Umbilical cord (tissue), 2 donors: ENCODE measurements around the gene KRTAP3-3. TPM values are rescaled to one million over a fixed set of nuclear protein-coding genes. Genes with fewer than 3 reads are reported as not detected.

Experiments used
- DNase-seq: peaks from one replicate; pipeline ENCODE4 v3.0.0-alpha.2; 2015; ENCODE audit warnings: low spot score
- total RNA-seq: library from RNA; depleted of rRNA; stranded (reverse); fragments of >200 nt; gene quantifications from one replicate; pipeline ENCODE4 v1.2.3, GENCODE V29; 2014; ENCODE audit warnings: low replicate concordance; ENCODE audit not compliant: insufficient read depth

KRTAP3-3 gene
- total RNA-seq, 1 donor from 2014 or later: not detected

DNA sequence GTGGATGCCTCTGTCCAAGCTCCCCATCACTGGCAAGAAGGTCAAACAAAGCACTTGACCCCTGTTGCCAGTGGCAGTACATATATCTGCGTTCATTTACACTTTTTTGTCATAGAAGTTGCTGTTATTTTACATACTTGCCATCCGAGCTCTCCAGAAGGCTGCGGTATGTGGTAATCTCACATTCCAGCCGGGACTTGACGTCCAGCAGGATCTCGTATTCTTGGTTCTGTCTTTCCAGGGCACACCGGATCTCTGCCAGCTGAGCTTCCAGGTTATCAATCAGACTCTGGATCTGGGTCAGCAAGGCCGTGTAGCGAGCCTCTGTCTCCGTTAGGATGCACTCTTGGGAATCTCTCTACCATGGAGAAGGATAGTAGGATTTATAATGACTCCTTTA lies 33.8 kb downstream of the KRTAP3-3 start:
- DNase-seq: peak; percentile 53

DNA sequence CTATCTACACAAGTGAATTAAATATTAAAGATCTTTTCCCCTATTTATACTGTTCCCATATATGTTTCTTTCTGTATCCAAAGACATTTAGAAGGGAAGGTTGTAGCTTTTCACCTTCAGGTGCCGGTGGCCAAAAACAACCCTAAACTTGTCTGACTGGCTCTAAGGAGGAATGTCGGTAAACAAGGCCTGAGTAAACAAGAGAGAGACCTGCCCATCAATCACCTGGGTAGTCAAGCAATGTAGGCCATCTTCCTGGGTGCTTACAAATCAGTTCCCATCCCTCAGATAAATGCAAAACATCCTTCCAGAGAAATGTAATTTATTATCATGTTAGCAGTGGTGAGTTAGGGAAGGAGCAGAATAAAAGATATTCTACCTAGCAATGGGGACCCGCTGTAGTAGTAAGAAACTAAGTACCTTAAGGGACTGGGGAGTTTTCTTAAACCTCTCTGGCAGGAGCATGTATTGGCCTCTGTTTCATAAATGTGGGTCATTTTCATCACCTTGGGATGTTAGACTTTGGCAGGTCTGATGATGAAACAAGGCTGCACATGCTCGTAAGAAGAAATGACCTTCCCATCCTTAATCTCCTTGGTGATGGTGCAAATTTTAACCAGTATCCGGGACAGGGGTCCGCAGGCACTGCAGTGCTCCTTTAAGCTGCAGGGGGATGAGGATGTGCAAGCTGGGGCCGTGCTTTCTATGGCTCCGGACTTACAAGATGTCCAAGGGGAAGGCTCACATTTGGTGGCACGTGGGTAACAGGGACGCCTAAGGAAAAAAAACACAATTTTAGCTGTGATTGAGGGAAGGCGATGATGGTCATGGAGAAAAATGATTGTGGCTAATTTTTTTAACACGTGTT lies 35.6 kb downstream of the KRTAP3-3 start:
- no peak for DNase-seq

DNA sequence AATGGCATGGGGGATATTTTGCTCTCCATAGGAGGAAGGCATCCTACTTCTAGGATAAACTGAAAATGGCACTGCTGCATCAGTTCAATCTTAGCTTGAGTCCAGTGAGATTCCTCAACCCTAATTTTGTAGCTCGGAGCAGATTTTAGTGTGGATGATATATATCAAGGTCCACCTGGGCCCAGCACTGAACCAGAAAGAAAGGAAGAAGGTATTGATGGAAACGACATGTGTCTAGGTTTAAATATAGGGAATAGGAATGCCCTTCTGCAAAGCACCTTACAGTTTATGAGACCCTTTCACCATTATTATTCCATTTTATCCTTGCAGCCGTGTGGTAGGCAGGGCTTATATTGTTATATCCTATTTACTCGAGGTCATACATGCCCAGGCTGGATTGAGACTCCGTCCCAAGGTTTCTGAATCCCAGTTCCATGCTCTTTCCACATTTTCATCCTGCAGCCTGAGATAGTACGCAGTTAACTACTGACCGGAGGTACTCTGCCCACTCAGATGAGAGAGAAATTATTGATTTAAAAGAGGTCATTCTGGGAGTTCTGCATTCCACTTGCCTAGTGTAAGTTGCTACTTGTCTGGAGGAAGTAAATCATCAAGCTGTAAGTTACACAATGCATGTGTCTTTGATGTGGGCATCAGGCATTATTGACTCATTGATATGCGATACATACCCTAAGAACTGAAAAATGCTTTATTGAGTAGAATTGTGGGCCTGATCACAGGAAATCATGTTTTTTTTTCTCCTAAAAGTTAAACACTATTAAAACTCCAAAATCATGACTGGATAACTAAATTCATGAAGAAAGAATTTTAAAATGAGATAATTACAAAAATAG lies 37.3 kb downstream of the KRTAP3-3 start:
- DNase-seq: peak; percentile 64

DNA sequence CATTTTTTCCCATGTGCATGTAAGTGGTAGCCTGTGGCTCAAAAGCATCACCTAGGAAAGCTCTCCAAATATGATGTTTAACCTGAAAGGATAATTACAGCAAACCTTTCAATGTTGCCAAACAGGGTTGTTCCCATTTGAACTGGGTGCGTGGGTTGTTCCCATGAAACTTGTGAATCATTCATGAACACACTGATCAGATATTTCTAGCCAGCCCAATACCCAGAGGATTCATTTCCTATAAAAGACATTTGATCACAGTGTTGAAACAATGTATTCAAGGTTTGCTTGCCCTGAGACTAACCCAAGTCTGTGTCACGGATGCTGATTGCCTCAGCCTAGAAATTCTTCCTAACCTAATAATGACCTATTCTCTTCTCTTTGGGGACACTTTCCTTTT lies 40.1 kb downstream of the KRTAP3-3 start:
- peak; percentile 20 for DNase-seq

DNA sequence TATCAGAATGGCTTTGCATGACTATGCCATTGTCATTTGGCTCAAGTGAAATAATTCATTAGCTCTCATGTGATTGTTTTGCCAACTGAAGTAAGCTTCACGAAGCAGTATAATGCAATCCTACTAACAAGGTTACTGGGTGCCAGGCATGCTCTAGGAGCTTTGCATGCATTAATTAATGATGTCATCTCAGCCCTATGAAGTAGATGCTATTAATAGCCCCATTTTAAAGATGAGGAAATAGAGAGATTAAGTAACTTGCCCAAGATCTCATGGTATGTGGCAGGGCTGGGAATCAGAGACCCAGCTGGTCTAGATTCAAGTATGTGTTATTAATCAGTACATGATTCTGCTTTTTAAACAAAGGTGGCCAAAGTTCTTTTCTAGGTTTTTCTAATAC lies 41.3 kb downstream of the KRTAP3-3 start:
- no peak for DNase-seq

DNA sequence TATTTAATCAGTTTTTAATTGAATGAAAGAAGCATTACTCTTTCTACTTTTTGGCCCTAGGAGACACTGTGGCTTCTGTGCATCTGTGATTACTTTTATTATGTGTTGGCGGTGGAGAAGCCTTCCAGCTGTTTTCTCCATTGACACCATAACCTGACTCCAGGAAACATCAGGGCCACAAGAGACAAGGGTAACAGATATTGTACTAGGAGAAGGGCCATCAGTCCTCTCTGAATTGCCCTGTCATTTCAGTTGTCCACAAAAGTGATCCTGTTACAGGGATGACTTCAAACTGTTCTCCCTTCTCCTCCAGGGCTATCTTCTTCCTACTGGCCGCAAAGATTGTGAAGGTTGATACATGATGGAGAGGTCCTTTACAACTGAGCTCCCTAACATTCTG lies 41.8 kb downstream of the KRTAP3-3 start:
- DNase-seq: no peak

DNA sequence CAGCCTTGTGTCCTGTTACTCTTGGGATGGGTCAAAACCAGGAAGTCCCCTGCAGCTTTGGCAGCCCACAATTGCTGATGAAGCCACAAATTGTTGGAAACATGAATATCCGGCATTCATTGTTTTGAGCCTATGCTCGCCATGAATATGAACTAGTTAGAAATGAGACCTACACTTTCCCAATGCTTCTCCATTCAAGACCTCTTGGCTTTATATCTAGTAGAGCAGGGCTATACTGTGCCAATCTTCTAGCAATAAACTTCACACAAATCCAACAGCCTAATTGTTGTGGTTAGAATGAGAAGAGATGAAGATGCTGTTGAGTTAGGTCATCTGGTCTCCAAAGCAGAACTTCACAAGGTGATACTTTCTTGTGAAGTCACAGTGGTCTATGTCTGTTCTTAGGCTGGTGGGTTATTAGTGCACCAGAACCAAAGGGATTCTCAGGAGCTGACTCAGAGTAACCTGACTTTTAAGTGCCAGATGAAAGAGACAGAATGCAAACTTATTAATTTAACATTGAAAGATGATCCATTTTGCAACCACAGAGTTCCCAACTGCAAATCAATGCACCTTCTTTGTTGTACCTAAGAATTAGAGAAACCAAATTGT lies 42.8 kb downstream of the KRTAP3-3 start:
- DNase-seq: no peak

DNA sequence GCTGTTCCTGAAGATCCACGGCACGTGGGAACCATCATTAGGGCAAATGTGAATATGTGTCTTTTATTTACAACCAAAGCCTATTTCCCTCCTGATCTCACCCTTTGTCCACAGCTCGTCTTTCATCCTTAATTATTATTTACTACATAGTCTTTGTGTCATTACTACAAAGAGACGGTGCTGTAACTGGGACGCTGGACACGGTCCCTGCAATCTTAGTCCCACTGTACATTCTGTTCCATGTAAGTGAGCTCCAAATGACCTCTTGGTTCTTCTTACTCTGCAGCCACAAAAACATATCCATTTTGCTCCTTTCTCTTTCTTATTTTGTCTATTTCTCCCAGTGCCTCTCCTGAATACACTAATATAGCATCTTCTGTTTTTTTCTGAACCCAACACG lies 43.8 kb downstream of the KRTAP3-3 start:
- no peak for DNase-seq

DNA sequence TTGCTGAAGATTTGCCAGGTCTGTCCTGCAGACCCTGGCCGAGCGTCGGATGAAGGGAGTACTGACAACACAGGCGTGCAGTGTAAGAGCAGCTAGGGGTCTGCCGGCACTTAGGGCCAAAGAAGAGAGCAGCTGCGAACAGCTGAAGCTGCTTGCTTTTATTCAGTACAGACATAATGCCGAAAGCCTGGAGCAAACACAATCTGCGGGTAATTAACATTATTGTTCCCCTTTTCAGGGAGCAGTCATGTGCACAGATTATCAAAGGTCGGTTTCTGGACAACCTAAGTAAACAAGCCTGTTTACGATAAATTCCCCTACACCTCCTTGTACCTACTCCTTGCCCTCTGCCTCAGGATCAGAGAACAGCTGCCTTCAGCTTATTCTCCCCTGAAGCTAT lies 44.5 kb downstream of the KRTAP3-3 start:
- peak; percentile 40 for DNase-seq

DNA sequence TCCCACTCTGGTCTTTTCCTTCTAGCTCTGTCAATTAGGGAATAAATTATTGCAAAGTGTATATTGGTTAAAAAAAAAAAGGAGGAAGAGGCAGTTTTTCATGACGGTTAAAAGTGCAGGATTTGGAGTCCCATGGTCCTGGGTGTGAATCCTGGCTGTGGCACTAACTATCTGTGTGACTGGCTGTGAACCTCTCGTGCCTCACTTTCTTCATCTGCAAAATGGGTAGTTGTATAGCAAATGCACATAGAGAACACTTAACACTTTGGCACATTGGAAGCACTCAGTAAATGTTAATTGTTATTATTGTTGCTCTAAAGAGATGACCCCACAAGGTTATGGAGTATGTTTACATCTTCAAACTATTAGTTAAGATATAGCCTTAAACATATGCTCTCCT lies 46.0 kb downstream of the KRTAP3-3 start:
- DNase-seq: no peak

DNA sequence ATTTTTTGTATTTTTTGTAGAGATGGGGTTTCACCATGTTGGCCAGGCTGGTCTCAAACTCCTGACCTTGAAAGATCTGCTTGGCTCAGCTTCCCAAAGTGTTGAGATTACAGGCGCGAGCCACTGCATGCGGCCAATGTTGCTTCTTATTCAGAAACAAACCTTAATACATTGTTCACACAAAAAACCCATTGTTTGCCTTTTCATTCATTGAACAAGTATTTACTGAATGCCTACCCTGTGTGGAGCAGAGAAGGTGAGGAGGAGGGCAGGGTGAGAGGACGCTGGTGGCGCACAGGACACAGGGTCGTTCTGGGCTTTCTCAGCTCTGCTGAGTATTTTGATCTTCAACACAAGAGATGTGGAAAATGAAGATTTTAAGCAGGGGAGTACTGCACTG lies 48.5 kb downstream of the KRTAP3-3 start:
- DNase-seq: no peak

DNA sequence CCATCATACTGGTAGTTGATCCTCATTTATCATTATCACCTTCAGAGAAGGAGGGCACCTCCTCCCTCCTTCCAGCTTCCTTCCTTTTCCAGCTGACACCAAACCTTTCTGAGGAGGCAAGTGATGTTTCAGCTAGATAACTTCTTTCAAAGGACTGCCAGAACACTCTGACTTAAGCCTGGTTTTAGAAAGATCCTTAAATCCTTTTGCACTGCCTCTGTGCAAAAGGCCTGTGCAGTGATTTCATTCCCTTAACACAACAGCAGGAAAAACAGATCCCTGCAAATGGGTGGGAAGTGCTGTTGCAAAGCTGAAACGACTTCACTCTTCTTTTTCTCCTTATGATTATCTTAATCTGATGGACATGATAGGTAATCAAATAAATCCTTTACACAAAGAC lies 49.4 kb downstream of the KRTAP3-3 start:
- peak; percentile 93 for DNase-seq

Other genes starting within 250 kb of the KRTAP3-3 start
- gene KRT25, start 238.8 kb downstream of the KRTAP3-3 start, total RNA-seq: not detected
- 8.2 TPM for gene KRT26, start 222.0 kb downstream of the KRTAP3-3 start, total RNA-seq
- not detected for gene KRT27, start 211.6 kb downstream of the KRTAP3-3 start, total RNA-seq
- gene KRT28, start 194.2 kb downstream of the KRTAP3-3 start, total RNA-seq: 3.6 TPM
- 45.7 TPM for gene KRT10, start 171.6 kb downstream of the KRTAP3-3 start, total RNA-seq
- gene KRT12, start 126.9 kb downstream of the KRTAP3-3 start, total RNA-seq: 4.6 TPM
- 3.4 TPM for gene KRT20, start 108.9 kb downstream of the KRTAP3-3 start, total RNA-seq
- gene KRT23, start 56.5 kb downstream of the KRTAP3-3 start, total RNA-seq: 24.3 TPM
- gene KRT39, start 27.2 kb downstream of the KRTAP3-3 start, total RNA-seq: 2.4 TPM
- not detected for gene KRT40, start 9.8 kb downstream of the KRTAP3-3 start, total RNA-seq
- 31.1 TPM for gene KRTAP3-2, start 5.7 kb upstream of the KRTAP3-3 start, total RNA-seq
- not detected for gene KRTAP3-1, start 15.0 kb upstream of the KRTAP3-3 start, total RNA-seq
- not detected for gene KRTAP1-5, start 33.0 kb upstream of the KRTAP3-3 start, total RNA-seq
- gene KRTAP1-4, start 36.0 kb upstream of the KRTAP3-3 start, total RNA-seq: not detected
- gene KRTAP1-3, start 40.7 kb upstream of the KRTAP3-3 start, total RNA-seq: not detected
- not detected for gene KRTAP1-1, start 47.3 kb upstream of the KRTAP3-3 start, total RNA-seq
- gene KRTAP2-1, start 53.2 kb upstream of the KRTAP3-3 start, total RNA-seq: not detected
- gene KRTAP2-2, start 61.1 kb upstream of the KRTAP3-3 start, total RNA-seq: 8.4 TPM
- gene KRTAP2-3, start 66.0 kb upstream of the KRTAP3-3 start, total RNA-seq: 20.5 TPM
- not detected for gene KRTAP2-4, start 71.7 kb upstream of the KRTAP3-3 start, total RNA-seq
- not detected for gene KRTAP4-7, start 90.0 kb upstream of the KRTAP3-3 start, total RNA-seq
- gene KRTAP4-8, start 104.0 kb upstream of the KRTAP3-3 start, total RNA-seq: not detected
- not detected for gene KRTAP4-16, start 108.0 kb upstream of the KRTAP3-3 start, total RNA-seq
- gene KRTAP4-9, start 111.2 kb upstream of the KRTAP3-3 start, total RNA-seq: not detected
- 3.4 TPM for gene KRTAP4-11, start 124.2 kb upstream of the KRTAP3-3 start, total RNA-seq
- gene KRTAP4-12, start 130.0 kb upstream of the KRTAP3-3 start, total RNA-seq: not detected
- gene KRTAP4-6, start 146.4 kb upstream of the KRTAP3-3 start, total RNA-seq: 1.2 TPM
- 5.5 TPM for gene KRTAP4-5, start 155.7 kb upstream of the KRTAP3-3 start, total RNA-seq
- gene KRTAP4-4, start 166.6 kb upstream of the KRTAP3-3 start, total RNA-seq: 2.6 TPM
- gene KRTAP4-3, start 174.1 kb upstream of the KRTAP3-3 start, total RNA-seq: 1.4 TPM
- not detected for gene KRTAP4-2, start 184.1 kb upstream of the KRTAP3-3 start, total RNA-seq
- 1.9 TPM for gene KRTAP4-1, start 190.7 kb upstream of the KRTAP3-3 start, total RNA-seq
- 1.4 TPM for gene KRTAP9-1, start 195.7 kb upstream of the KRTAP3-3 start, total RNA-seq
- not detected for gene KRTAP9-2, start 232.5 kb upstream of the KRTAP3-3 start, total RNA-seq
- gene KRTAP9-3, start 238.3 kb upstream of the KRTAP3-3 start, total RNA-seq: not detected
- gene KRTAP9-8, start 243.8 kb upstream of the KRTAP3-3 start, total RNA-seq: not detected